Mesendoderm (in vitro differentiated cells): ENCODE results near the gene KCNK7. TPM values are rescaled to one million over a fixed set of nuclear protein-coding genes. Genes with fewer than 3 reads are reported as not detected.
A peak's percentile ranks its signal among the peaks of the same experiment; 100 is the strongest.

Experiments used
- DNase-seq: peaks from one replicate; pipeline ENCODE4 v3.0.0; 2013
- H2AK5ac ChIP-seq: 2 replicates; pipeline ENCODE4 v1.6.1; 2013; ENCODE audit warnings: low read length, inconsistent platforms
- H2BK120ac ChIP-seq: 2 replicates; pipeline ENCODE4 v1.6.1; 2013; ENCODE audit warnings: low read depth, mild to moderate bottlenecking, low read length, moderate library complexity, mixed read lengths
- H2BK15ac ChIP-seq: replicated peaks from 2 replicates; pipeline ENCODE4 v1.6.1; 2013; ENCODE audit warnings: low read depth, mild to moderate bottlenecking, moderate library complexity
- H2BK5ac ChIP-seq: 2 replicates; pipeline ENCODE4 v1.6.1; 2013; ENCODE audit warnings: low read length, inconsistent platforms
- H3K18ac ChIP-seq: 2 replicates; pipeline ENCODE4 v1.6.1; 2013; ENCODE audit warnings: mild to moderate bottlenecking, low read length, mixed read lengths
- H3K23ac ChIP-seq: one replicate; pipeline ENCODE4 v1.6.1; 2013; ENCODE audit warnings: low read length
- H3K27ac ChIP-seq: 2 replicates; pipeline ENCODE4 v1.5.1; 2013; ENCODE audit warnings: low read depth, mild to moderate bottlenecking, inconsistent platforms, low read length, moderate library complexity
- H3K27me3 ChIP-seq: 2 replicates; pipeline ENCODE4 v1.6.1; 2013; ENCODE audit warnings: low read length, control low read depth, mild to moderate bottlenecking, inconsistent platforms; ENCODE audit not compliant: insufficient read depth, poor library complexity
- H3K36me3 ChIP-seq: 2 replicates; pipeline ENCODE4 v1.6.1; 2013; ENCODE audit warnings: low read length, inconsistent platforms; ENCODE audit not compliant: control insufficient read depth, insufficient read depth
- H3K4ac ChIP-seq: one replicate; pipeline ENCODE4 v1.6.1; 2013; ENCODE audit warnings: low read depth, mild to moderate bottlenecking, low read length, moderate library complexity
- H3K4me1 ChIP-seq: 2 replicates; pipeline ENCODE4 v1.6.1; 2013; ENCODE audit warnings: low read depth, low read length, inconsistent platforms; ENCODE audit not compliant: control insufficient read depth
- H3K4me2 ChIP-seq: 2 replicates; pipeline ENCODE4 v1.6.1; 2013; ENCODE audit warnings: low read length
- H3K4me3 ChIP-seq: 2 replicates; pipeline ENCODE4 v1.5.1; 2013; ENCODE audit warnings: mild to moderate bottlenecking, low read length
- H3K56ac ChIP-seq: one replicate; pipeline ENCODE4 v1.6.1; 2013; ENCODE audit warnings: low read length
- H3K79me1 ChIP-seq: 2 replicates; pipeline ENCODE4 v1.6.1; 2013; ENCODE audit warnings: low read length, inconsistent platforms
- H3K79me2 ChIP-seq: 2 replicates; pipeline ENCODE4 v1.6.1; 2013; ENCODE audit warnings: mild to moderate bottlenecking, low read length; ENCODE audit not compliant: control insufficient read depth, insufficient read depth
- H3K9ac ChIP-seq: 2 replicates; pipeline ENCODE4 v1.6.1; 2013; ENCODE audit warnings: low read length, inconsistent platforms
- H4K5ac ChIP-seq: one replicate; pipeline ENCODE4 v1.6.1; 2013; ENCODE audit warnings: low read length
- H4K8ac ChIP-seq: one replicate; pipeline ENCODE4 v1.6.1; 2013; ENCODE audit warnings: low read depth, mild to moderate bottlenecking, control low read depth, low read length, moderate library complexity
- WGBS: extraction: QIAGEN DNeasy Blood & Tissue Kit; methylation state at CpG from one replicate; pipeline ENCODE4 v1.1.7; 2013; ENCODE audit warnings: low lambda C conversion rate, missing lambda C conversion rate; ENCODE audit not compliant: insufficient coverage; ENCODE audit errors: extremely low coverage; 5-methylcytosine and 5-hydroxymethylcytosine counted together
- small RNA-seq: library from polyadenylated mRNA; stranded (forward); fragments of <200 nt; extraction: miRNeasy Mini kit (QIAGEN cat#:217004); gene quantifications from one replicate; pipeline ENCODE3, GENCODE V24; 2013; ENCODE audit not compliant: insufficient read depth

Gene KCNK7

GRCh38 chr11:65548395-65548794 lies 47.2 kb downstream of the KCNK7 start:
- H2AK5ac ChIP-seq: no peak overlapping the region
- H3K9ac ChIP-seq: no peak overlapping the region
- H3K4ac ChIP-seq: no peak overlapping the region
- H4K8ac ChIP-seq: no peak overlapping the region
- DNase-seq: no peak
- no peak overlapping the region for H3K4me2 ChIP-seq
- no peak overlapping the region for H3K56ac ChIP-seq
- H2BK5ac ChIP-seq: no peak overlapping the region
- H4K5ac ChIP-seq: no peak overlapping the region
- no peaks in the 10 kb centered on the region for H3K4me1 ChIP-seq
- no peak overlapping the region for H2BK120ac ChIP-seq
- no peaks in the 10 kb centered on the region for H3K36me3 ChIP-seq
- WGBS: no CpG with 5 or more reads among the region's 3 CpGs
- H2BK15ac ChIP-seq: no peak overlapping the region
- H3K79me1 ChIP-seq: no peaks in the 10 kb centered on the region
- H3K27ac ChIP-seq: no peak overlapping the region
- H3K27me3 ChIP-seq: peaks cover 3% of the 10 kb centered on the region
- no peaks in the 10 kb centered on the region for H3K79me2 ChIP-seq
- H3K18ac ChIP-seq: no peak overlapping the region
- H3K23ac ChIP-seq: no peak overlapping the region
- no peak overlapping the region for H3K4me3 ChIP-seq

DNA sequence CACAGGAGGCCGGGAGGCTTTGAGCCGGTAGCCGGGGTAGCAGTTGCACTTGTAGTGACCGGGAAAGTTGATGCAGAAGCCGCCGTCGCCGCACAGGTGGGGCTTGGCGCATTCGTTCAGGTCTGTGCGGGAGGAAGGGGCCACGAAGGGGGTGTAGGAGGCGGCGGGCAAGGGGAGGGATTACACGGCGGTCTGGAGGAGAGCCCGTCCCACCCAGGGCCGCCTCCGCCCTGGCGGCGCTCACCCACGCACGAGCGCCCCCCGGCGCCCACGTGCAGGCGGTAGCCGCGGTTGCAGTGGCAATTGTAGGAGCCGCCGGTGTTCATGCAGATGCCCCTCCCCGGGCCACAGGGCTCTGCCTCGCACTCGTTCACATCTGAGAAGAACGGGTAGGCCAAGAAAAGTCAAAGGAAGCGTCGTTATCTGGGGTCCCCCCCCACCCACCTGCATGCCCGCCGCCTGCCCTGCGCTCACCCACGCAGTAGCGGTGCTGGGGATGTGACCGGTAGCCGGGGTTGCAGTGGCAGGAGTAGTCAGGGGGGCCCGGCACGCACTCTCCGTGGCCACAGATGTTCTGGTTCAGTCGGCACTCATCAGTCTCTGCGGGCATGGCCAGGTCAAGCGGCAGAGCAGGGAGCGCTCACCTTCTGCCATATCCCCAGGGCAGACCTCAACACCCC lies 48.0 kb downstream of the KCNK7 start:
- no peak overlapping the region for H2BK120ac ChIP-seq
- H3K4me2 ChIP-seq: no peak overlapping the region
- no peak overlapping the region for H3K9ac ChIP-seq
- no peak overlapping the region for H3K4me3 ChIP-seq
- peak overlapping the region; percentile 15 for H3K56ac ChIP-seq
- no peak overlapping the region for H4K8ac ChIP-seq
- no peaks in the 10 kb centered on the region for H3K79me2 ChIP-seq
- no CpG with 5 or more reads among the region's 52 CpGs for WGBS
- H4K5ac ChIP-seq: no peak overlapping the region
- no peak overlapping the region for H2BK5ac ChIP-seq
- H2AK5ac ChIP-seq: no peak overlapping the region
- H2BK15ac ChIP-seq: no peak overlapping the region
- no peaks in the 10 kb centered on the region for H3K36me3 ChIP-seq
- H3K27me3 ChIP-seq: peaks cover 3% of the 10 kb centered on the region
- H3K4ac ChIP-seq: no peak overlapping the region
- DNase-seq: no peak
- no peak overlapping the region for H3K23ac ChIP-seq
- H3K27ac ChIP-seq: no peak overlapping the region
- H3K18ac ChIP-seq: no peak overlapping the region
- no peaks in the 10 kb centered on the region for H3K4me1 ChIP-seq
- H3K79me1 ChIP-seq: no peaks in the 10 kb centered on the region

- Histone ChIP-seq H3K27ac (no peak overlapping the region), H4K5ac (no peak overlapping the region)
- peak; percentile 89 for DNase-seq
These were observed 49.2 kb downstream of the KCNK7 start for GRCh38 chr11:65546217-65546958.

DNA sequence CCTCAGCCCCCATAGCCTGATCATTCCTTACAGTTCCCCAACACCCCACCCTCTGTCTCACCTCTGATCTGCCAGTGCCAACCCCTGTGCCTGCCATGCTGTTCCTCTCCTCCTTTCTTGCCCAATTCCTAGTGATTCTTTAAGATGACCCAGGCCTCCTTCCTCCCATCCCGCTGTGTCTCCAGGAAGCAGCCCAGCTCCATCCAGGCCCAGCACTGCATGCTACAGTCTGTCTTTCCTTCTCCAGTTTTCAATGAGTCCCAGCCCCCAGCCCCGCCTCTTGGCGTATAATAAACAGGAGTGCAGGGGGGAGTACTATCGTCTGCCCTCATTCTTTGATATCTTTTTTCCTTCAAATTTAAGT lies 49.8 kb downstream of the KCNK7 start:
- DNase-seq: no peak
- H3K79me2 ChIP-seq: no peaks in the 10 kb centered on the region
- H3K79me1 ChIP-seq: no peaks in the 10 kb centered on the region
- H2AK5ac ChIP-seq: no peak overlapping the region
- no peak overlapping the region for H2BK120ac ChIP-seq
- no CpG with 5 or more reads among the region's 4 CpGs for WGBS
- no peak overlapping the region for H3K4me2 ChIP-seq
- H3K36me3 ChIP-seq: no peaks in the 10 kb centered on the region
- no peak overlapping the region for H3K56ac ChIP-seq
- H3K4ac ChIP-seq: no peak overlapping the region
- no peak overlapping the region for H4K8ac ChIP-seq
- no peak overlapping the region for H4K5ac ChIP-seq
- no peak overlapping the region for H3K4me3 ChIP-seq
- H2BK15ac ChIP-seq: no peak overlapping the region
- H3K27ac ChIP-seq: no peak overlapping the region
- H3K4me1 ChIP-seq: no peaks in the 10 kb centered on the region
- no peak overlapping the region for H2BK5ac ChIP-seq
- peaks cover 3% of the 10 kb centered on the region for H3K27me3 ChIP-seq
- no peak overlapping the region for H3K18ac ChIP-seq
- H3K9ac ChIP-seq: no peak overlapping the region
- no peak overlapping the region for H3K23ac ChIP-seq

More at GRCh38 chr11:65546217-65546958, 49.2 kb downstream of the KCNK7 start:
- no CpG with 5 or more reads among the region's 64 CpGs for WGBS
- Histone ChIP-seq H3K9ac (no peak overlapping the region), H3K4me1 (no peaks in the 10 kb centered on the region), H3K4ac (no peak overlapping the region), H3K4me3 (no peak overlapping the region), H3K4me2 (peak overlapping the region; percentile 80), H3K56ac (no peak overlapping the region), H3K79me2 (no peaks in the 10 kb centered on the region), H2BK120ac (no peak overlapping the region), H3K18ac (no peak overlapping the region), H3K79me1 (no peaks in the 10 kb centered on the region), H3K23ac (no peak overlapping the region), H2AK5ac (no peak overlapping the region), H2BK15ac (no peak overlapping the region), H4K8ac (no peak overlapping the region), H2BK5ac (no peak overlapping the region), H3K27me3 (peaks cover 3% of the 10 kb centered on the region), H3K36me3 (no peaks in the 10 kb centered on the region)

Small RNA genes lying within 50 kb of the gene (small RNA-seq; reads per million reads assigned to genes)
- gene AP001362.1: not detected
- gene MIR4690: 3.9 reads per million, percentile 61 among the genes with 10 or more reads in this experiment
